ENCODE measurements around the gene SC5D.

Gene SC5D

GRCh38 chr11:121330614-121331435 is 38.3 kb downstream of the SC5D start:
- DNase-seq, result no peak

GRCh38 chr11:121334973-121335710 is 42.6 kb downstream of the SC5D start:
- no peak for DNase-seq

- DNase-seq, result no peak
These were observed 43.8 kb downstream of the SC5D start for GRCh38 chr11:121336279-121336937.

GRCh38 chr11:121337078-121337477 is 44.5 kb downstream of the SC5D start:
- no peak for DNase-seq

DNA sequence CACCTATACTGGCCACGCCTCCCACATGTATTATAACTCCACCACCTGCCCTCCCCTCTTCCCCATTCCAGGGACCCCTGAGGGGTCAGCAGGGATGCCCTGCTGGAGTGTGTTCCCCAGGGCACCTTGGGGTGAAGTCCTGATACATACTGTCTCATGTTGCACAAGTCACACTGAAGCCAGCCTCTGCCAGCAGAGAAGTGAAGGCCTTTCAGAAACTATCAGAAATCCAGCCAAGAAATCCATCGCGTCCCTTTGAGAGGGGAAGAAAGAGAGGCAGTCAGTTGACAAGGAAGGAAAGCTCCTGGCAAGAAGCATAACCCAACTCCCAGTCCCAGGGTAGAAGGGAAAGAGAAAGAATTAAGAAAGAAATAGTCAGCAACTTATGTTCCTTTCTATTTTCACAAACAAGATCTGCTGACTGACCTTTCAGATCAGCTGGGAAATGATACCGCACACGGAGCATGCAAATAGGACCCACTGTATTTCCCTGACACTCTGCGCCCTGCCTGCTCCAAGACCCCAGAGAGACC is 45.2 kb downstream of the SC5D start:
- no peak for DNase-seq

DNA sequence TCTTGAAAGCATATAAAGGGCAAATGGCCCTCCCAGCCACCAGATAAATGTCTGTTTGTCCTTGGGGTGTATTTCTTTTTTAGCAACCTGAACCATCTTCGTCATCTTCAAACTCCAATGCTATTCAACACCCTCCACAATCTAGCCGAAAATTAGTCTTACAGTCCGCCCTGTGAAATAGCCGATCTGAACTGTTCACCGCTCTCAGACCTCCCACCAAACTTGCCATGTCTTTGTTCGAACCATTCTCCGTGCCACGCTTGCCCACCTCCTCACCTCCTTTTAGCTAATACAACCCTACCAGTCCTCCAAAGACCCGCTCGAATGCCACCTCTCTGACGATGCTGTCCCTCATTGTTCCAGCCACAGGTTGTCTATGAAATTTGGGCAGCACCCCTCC is 46.0 kb downstream of the SC5D start:
- DNase-seq, result no peak

GRCh38 chr11:121340032-121340580 is 47.5 kb downstream of the SC5D start:
- no peak for DNase-seq

DNA sequence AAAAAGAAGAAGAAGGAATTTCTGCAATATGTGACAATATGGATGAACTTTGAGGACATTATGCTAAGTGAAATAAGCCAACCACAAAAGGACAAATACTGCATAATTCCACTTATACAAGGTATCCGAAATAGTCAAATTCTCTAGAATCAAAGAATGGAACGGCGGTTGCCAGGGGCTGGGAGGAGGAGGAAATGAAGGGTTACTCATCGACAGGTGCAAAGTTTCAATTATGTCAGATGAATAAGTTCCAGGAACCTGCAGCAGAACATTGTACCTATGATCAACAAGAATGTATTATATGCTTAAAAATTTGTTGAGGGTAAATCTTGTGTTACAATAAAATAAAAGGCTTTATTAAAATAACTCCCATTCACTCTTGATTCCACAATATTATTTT is 49.0 kb downstream of the SC5D start:
- DNase-seq, result no peak

DNA sequence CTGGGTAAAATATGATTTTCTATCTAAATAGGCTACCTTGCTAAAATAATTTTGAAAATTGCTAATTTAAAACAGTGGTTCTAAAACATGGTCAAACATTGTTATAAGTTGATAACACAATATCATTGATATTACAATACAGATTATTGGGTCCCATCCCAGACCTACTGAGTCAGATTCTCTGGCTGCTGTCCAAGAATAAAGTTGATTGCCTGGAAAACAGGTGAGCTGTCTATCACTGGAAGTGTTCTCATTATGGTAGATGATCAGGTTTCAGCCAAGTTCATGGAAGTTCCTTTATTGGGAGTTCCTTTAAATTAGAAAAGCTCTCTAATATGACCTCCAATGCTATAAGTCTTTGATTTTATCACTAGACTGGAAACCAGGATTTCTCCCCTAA is 52.3 kb downstream of the SC5D start:
- no peak for DNase-seq

DNA sequence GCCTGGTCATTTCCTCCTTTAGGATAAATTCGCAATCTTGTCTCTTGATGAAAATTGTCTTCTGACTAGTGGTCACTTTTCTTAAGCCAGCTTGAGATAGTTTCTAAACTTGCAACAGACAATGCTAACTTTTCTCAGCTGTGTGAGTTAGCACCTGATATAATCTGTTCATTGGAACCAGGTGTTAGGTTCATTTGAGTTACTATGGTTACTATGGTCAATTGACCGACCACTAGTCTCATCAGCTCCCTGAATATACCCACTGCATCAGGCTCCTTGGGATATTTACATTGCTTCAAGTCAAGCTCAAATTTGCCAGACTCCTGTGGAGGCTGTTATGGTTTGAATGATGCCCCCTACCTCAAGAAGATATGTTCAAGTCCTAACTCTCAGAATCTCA is 54.5 kb downstream of the SC5D start:
- no peak for DNase-seq

- DNase-seq, result no peak
These were observed 55.2 kb downstream of the SC5D start for GRCh38 chr11:121347813-121348212.

DNA sequence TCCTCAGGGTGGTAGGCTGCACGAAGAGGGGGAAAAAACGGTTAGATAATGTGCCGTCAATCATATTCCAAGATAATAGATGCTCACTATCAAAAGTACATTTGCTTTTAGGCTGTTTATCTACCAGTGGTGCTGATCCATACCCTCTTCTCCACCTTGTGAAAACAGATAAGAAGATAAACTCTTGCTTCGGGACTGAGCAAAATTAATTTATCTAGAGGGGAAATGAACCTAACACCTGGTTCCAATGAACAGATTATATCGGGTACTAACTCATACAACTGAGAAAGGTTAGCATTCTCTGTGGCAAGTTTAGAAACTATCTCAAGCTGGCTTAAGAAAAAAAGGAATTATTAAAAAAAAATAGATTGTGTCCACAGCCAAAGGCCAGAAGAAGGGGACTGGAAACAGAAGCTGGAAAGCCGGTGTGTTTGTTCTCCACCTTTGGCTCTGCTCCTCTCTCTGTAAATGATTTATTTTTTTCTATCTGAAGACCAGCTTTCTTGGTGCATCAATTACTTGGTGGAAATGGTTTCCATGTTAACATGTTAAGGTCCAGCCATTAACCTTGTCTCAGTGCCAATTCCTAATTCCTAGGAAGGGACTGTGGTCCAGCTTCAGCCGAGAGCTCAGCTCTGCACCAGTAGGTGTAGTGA is 55.8 kb downstream of the SC5D start:
- no peak for DNase-seq

DNA sequence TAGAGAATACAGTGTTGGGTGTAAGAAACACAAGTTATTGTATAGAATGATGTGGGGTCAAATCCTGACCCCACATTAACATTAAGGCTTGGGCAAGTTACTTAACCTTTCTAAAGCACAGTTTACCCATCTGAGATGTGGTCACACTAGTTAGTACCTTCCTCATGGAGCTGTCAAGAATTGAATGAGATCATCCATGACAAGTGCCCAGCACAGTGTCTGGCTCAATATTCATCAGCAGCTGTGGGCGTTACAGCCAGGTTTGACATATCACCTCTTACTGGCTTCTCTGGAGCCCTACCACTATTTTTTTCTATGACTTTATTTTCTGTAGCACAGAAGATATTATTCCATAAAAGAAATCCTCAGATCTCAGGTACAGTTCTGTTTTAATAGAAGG is 57.2 kb downstream of the SC5D start:
- no peak for DNase-seq

DNA sequence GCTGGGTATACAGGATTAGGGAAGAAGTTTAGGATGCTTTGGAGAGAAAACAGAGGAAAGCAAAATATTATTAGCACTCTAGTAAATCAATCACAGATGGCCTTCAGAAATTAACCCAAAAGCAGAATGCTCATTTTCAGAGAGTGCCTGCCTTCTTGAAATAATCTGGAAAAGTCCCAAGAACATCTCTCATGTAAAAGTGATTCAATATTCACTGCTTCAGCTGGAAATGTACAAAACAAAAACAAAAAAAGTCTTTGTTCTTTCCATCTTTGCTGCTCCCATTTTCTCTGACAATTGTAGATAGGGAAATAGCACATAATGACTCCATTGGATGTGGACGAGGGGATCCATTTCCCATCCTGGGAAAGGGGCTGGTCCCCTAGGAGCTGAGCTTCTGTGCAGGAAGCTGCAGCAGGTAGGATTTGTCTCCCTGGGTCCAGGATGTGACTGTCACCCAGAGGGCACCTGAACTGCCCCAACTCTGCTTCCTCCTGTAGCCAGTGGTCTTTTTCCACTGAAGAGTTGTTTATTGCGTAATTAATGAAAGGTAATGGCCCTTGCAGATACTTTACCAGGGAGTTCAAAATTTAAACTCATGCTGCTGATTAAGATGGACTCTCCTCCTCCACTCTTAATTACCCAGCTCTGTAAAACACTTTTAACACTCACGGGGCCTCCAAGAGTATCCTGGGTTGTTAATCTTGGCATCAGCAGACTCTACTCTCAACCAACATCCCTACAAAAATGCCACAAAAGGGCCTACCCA is 57.9 kb downstream of the SC5D start:
- DNase-seq, result no peak

DNA sequence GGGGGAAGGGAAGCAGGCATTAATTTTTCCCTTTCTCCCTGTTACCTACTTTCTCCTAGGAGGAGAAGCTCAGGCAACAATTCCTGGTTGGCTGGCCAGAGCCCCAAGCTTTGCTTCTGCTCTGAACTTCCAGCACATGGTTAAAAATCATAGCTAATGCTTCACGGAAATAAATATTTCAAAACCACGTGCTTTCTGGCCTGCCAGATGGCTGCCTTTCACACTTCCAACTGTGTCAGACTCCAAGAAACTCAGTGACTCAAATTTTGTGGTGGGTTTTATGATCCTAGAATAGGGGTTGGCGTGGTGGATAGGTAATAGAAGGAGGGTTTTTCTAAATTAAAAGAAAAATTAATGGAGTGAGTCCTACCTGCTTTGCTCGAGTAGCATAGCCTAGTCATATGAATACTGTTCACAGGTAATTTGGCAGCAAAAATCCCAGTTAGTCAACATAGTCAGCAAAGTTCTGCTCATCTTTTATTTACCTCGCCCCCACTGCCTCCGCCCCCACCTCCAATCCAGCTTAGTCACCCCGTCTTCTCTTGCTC is 58.6 kb downstream of the SC5D start:
- peak; percentile 6 for DNase-seq

- no peak for DNase-seq
These were observed 59.8 kb downstream of the SC5D start for GRCh38 chr11:121352251-121352891.

- DNase-seq, result no peak
These were observed 61.6 kb downstream of the SC5D start for GRCh38 chr11:121354192-121354591.

DNA sequence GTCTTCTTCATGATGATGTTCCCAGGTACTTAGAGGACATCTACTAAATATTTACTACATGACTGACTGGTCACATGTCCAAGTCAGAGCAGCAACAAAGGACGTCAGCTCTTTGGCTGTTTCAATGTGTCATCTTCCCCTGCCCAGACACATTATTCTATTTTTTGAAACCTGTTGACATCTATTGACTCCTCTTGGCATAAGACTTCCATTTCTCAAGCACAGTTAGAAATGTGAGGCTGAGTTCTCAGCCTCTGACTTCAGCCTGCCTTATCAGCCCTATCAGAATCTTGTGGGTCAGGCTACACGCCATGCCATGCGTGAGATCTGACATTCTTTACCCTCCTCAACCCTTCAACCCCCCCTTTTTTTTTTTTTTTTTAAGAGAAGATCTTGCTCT is 63.8 kb downstream of the SC5D start:
- no peak for DNase-seq

All from fibroblast of upper back skin (primary cell).